Keratinocyte (primary cell): ENCODE data around the gene SPECC1L. TPM values are rescaled to one million over a fixed set of nuclear protein-coding genes. Genes with fewer than 3 reads are reported as not detected.

Experiments
- DNase-seq: peaks from one replicate; pipeline ENCODE4 v3.0.0-alpha.2; 2011; ENCODE audit warnings: low read depth, missing footprints, low spot score
- FAIRE-seq: peaks from 2 replicates; lab custom pipeline; 2011; peaks lifted over from hg19 to GRCh38; lab: Jason Lieb, UNC
- H2AFZ ChIP-seq: 2 replicates; pipeline ENCODE4 v1.6.0; 2012; ENCODE audit warnings: low read length, control low read depth, inconsistent platforms; ENCODE audit not compliant: control insufficient read depth
- H3K27ac ChIP-seq: 2 replicates; pipeline ENCODE4 v1.5.1; 2011; ENCODE audit warnings: low read length; ENCODE audit not compliant: control insufficient read depth, insufficient read depth
- H3K27me3 ChIP-seq: 3 replicates; pipeline ENCODE4 v1.6.0; 2011; ENCODE audit warnings: low read length; ENCODE audit not compliant: control insufficient read depth, insufficient read depth; ENCODE audit errors: extremely low read depth
- H3K36me3 ChIP-seq, 2 experiments: 2 replicates in 1 of 2; 3 replicates in 1 of 2; pipeline ENCODE4 v1.5.1; 2011; ENCODE audit warnings: low read length in 2 of 2, mild to moderate bottlenecking in 1 of 2; ENCODE audit not compliant: control insufficient read depth in 2 of 2, insufficient read depth in 2 of 2; ENCODE audit errors: extremely low read depth in 1 of 2
- H3K4me1 ChIP-seq: 3 replicates; pipeline ENCODE4 v1.5.1; 2011; ENCODE audit warnings: low read length; ENCODE audit not compliant: control insufficient read depth, insufficient read depth; ENCODE audit errors: extremely low read depth
- H3K4me2 ChIP-seq: 3 replicates; pipeline ENCODE4 v1.6.0; 2011; ENCODE audit warnings: low read depth, low read length; ENCODE audit not compliant: control insufficient read depth, insufficient read depth; ENCODE audit errors: extremely low read depth
- H3K4me3 ChIP-seq, 3 experiments: fragments of 200-600 bp in 1 of 3; sonication (generic) in 1 of 3; 2 replicates in 2 of 3; 3 replicates in 1 of 3; pipeline ENCODE4 v1.5.1; 2011 to 2016; ENCODE audit warnings: low read length in 3 of 3, mild to moderate bottlenecking in 3 of 3, control low read depth in 2 of 3, inconsistent platforms in 1 of 3, low read depth in 1 of 3, mixed read lengths in 1 of 3, mixed run types in 1 of 3, moderate library complexity in 1 of 3; ENCODE audit not compliant: control insufficient read depth in 2 of 3, insufficient read depth in 2 of 3; ENCODE audit errors: extremely low read depth in 1 of 3
- H3K79me2 ChIP-seq: 2 replicates; pipeline ENCODE4 v1.6.0; 2012; ENCODE audit warnings: low read length; ENCODE audit not compliant: control insufficient read depth, insufficient read depth
- H3K9ac ChIP-seq: 3 replicates; pipeline ENCODE4 v1.6.0; 2011; ENCODE audit warnings: low read length; ENCODE audit not compliant: control insufficient read depth, insufficient read depth; ENCODE audit errors: extremely low read depth
- H3K9me1 ChIP-seq: 3 replicates; pipeline ENCODE4 v1.6.0; 2011; ENCODE audit warnings: low read length; ENCODE audit not compliant: control insufficient read depth, insufficient read depth; ENCODE audit errors: extremely low read depth
- H3K9me3 ChIP-seq: 2 replicates; pipeline ENCODE4 v1.5.1; 2012; ENCODE audit warnings: low read depth, low read length; ENCODE audit not compliant: control insufficient read depth
- H4K20me1 ChIP-seq: 3 replicates; pipeline ENCODE4 v1.6.0; 2011; ENCODE audit warnings: low read length; ENCODE audit not compliant: control insufficient read depth, insufficient read depth; ENCODE audit errors: extremely low read depth
- EZH2 ChIP-seq: IDR thresholded peaks from one replicate; pipeline ENCODE4 v1.6.1; 2012; ENCODE audit warnings: inconsistent platforms, mild to moderate bottlenecking, low read length, moderate library complexity
- dilution Hi-C: fragments of 300-500 bp; cut with MboI; formaldehyde crosslinking; loops from one replicate; pipeline ENCODE4 v1.7.0; 2020; ENCODE audit warnings: low sequenced_read_pairs; ENCODE audit not compliant: extremely low pct_ligation_motif_present
- polyA plus RNA-seq, 5 experiments: library from polyadenylated mRNA; depleted of rRNA in 3 of 5; stranded (reverse) in 3 of 5; stranded (forward) in 1 of 5; unstranded in 1 of 5; fragments of >200 nt; gene quantifications; 1 replicate in 1 of 5; 2 replicates in 3 of 5; 3 replicates in 1 of 5; pipeline versions ENCODE4 v1.2.1 to v1.2.3, GENCODE V29; 2011 to 2012; ENCODE audit warnings: missing spikeins in 2 of 5, low read depth in 1 of 5, low replicate concordance in 1 of 5
- TF ChIP-seq, protein P1 (sequence below), 3 experiments: IDR thresholded peaks in 1 of 3; conservative IDR thresholded peaks in 1 of 3; optimal IDR thresholded peaks in 1 of 3; 2 replicates in 2 of 3; 3 replicates in 1 of 3; pipeline versions ENCODE3 to v1.5.1; 2011; ENCODE audit warnings: low read length in 3 of 3, mild to moderate bottlenecking in 3 of 3, moderate library complexity in 2 of 3, control low read depth in 1 of 3, inconsistent platforms in 1 of 3; ENCODE audit not compliant: insufficient read depth in 2 of 3; ENCODE audit errors: extremely low read depth in 1 of 3

SPECC1L gene
- polyA plus RNA-seq, 1 donor (not counting 4 experiments of a cell fraction or from before 2014, with no cell fraction given), result 19.3 TPM

DNA sequence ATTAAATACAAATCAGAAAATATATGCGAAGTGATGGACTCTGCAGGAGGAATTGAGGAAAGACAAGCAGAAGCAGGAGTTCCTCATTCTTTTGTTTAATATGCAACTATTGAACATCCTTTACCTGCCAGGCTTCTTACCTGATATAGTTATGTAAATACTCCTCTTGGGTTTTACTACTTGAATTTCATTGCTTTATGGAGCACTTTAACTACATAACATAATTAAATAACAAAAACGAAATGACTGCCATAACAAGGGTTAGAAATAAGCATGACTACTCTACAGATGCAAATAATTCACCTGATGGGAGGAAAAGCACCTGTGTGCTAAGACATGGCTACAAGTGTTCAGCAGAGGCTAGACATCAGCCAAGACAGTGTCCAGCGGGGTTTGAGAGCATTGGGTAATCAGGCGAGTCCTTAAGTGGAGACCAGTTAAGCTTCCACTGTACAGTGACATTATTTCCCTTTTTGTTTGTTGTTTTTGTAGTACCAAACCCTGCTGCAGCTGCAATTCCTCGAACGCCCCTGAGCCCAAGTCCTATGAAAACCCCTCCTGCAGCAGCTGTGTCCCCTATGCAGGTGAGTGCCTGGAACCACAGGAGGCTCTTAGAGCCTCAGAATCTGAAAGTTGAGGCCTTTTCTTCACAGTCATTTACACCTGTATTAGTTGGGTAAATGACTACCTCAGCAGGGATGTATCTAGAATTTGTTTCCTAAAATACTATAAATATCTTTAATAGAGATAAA, 67.4 kb downstream of the SPECC1L start:
- FAIRE-seq (no peak), DNase-seq (no peak)
- no peak overlapping the region for H3K27ac ChIP-seq
- H3K36me3 ChIP-seq, result peaks cover 17 to 25% of the 10 kb centered on the region in 2 experiments
- H3K9me1 ChIP-seq, result no peaks in the 10 kb centered on the region
- H3K9ac ChIP-seq, result no peak overlapping the region
- H3K9me3 ChIP-seq, result no peaks in the 10 kb centered on the region
- TF ChIP-seq EZH2, result no peak
- TF ChIP-seq, protein P1, sequence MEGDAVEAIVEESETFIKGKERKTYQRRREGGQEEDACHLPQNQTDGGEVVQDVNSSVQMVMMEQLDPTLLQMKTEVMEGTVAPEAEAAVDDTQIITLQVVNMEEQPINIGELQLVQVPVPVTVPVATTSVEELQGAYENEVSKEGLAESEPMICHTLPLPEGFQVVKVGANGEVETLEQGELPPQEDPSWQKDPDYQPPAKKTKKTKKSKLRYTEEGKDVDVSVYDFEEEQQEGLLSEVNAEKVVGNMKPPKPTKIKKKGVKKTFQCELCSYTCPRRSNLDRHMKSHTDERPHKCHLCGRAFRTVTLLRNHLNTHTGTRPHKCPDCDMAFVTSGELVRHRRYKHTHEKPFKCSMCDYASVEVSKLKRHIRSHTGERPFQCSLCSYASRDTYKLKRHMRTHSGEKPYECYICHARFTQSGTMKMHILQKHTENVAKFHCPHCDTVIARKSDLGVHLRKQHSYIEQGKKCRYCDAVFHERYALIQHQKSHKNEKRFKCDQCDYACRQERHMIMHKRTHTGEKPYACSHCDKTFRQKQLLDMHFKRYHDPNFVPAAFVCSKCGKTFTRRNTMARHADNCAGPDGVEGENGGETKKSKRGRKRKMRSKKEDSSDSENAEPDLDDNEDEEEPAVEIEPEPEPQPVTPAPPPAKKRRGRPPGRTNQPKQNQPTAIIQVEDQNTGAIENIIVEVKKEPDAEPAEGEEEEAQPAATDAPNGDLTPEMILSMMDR (optimal IDR thresholded peaks at IDR 0.05 in 1 of 3, IDR thresholded peaks at IDR 0.05 in 1 of 3, conservative IDR thresholded peaks at IDR 0.05 in 1 of 3; ENCODE audit: extremely low read depth in 1 of 3, insufficient read depth in 2 of 3, low read length in 3 of 3), result no peak
- H3K4me2 ChIP-seq, result no peak overlapping the region
- dilution Hi-C loops, result no loop called here
- no peak overlapping the region for H3K4me3 ChIP-seq
- H3K27me3 ChIP-seq, result no peaks in the 10 kb centered on the region
- H4K20me1 ChIP-seq, result no peaks in the 10 kb centered on the region
- H3K79me2 ChIP-seq, result no peaks in the 10 kb centered on the region
- no peak overlapping the region for H2AFZ ChIP-seq
- peaks cover 9% of the 10 kb centered on the region for H3K4me1 ChIP-seq

DNA sequence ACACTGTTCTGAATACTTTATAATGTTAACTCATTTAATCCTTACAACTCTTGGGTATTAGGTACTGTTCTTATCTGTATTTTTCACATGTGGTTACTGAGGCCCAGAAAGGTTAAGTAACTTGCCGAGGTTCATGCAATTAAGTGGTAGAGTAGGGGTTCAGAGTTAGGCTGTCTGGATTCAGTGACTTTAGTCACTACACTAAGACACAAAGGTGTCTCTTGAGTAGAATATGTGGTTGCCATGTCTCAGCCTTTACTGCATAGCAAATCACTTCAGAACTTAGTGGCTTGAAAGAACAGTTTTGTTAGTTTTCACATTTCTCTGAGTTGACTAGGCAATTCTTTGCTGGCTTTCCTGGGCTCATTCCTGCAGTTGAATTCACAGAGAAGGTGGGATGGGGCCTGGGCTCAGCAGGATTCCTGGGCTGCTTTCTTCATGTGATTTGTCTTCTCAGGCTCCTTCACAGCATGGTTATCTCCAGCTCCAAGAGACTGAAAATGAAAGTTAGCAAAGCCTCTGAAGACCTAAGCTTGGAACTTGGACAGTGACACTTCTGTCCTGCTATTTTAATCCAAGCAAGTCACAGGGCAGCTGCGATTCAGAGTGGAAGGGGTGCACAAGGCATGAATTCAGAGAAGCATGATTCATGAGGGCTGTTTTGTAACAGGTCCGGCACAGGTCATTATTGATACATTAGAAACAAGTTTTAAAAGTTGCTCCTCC, 68.3 kb downstream of the SPECC1L start:
- peak; percentile 49 for FAIRE-seq
- no peak overlapping the region for H3K9ac ChIP-seq

More for the DNA sequence above, 68.3 kb downstream of the SPECC1L start:
- no peak overlapping the region for H2AFZ ChIP-seq
- no peaks in the 10 kb centered on the region for H4K20me1 ChIP-seq
- H3K4me1 ChIP-seq, result peaks cover 13% of the 10 kb centered on the region
- H3K36me3 ChIP-seq, result peaks cover 17 to 25% of the 10 kb centered on the region in 2 experiments
- H3K4me2 ChIP-seq, result no peak overlapping the region
- H3K9me3 ChIP-seq, result no peaks in the 10 kb centered on the region
- H3K4me3 ChIP-seq, result no peak overlapping the region
- dilution Hi-C loops, result no loop called here
- TF ChIP-seq, protein P1 (optimal IDR thresholded peaks at IDR 0.05 in 1 of 3, IDR thresholded peaks at IDR 0.05 in 1 of 3, conservative IDR thresholded peaks at IDR 0.05 in 1 of 3; ENCODE audit: extremely low read depth in 1 of 3, insufficient read depth in 2 of 3, low read length in 3 of 3), result no peak
- no peak for TF ChIP-seq EZH2
- no peak for DNase-seq
- H3K79me2 ChIP-seq, result no peaks in the 10 kb centered on the region
- no peak overlapping the region for H3K27ac ChIP-seq
- no peaks in the 10 kb centered on the region for H3K9me1 ChIP-seq
- no peaks in the 10 kb centered on the region for H3K27me3 ChIP-seq
